SK-N-SH (cell line): Measurements from ENCODE around the gene LPP. TPM values are rescaled to one million over a fixed set of nuclear protein-coding genes. Genes with fewer than 3 reads are reported as not detected.
A peak's percentile ranks its signal among the peaks of the same experiment; 100 is the strongest.

Experiments
- CTCF ChIA-PET: fragments of 300-600, 350-600 bp; formaldehyde crosslinking; extraction: SDS; loops from one replicate; lab custom pipeline; 2021; lab: Yijun Ruan, JAX
- POLR2A ChIA-PET: fragments of 350-600 bp; sonication (Branson Sonifier 250); formaldehyde crosslinking; extraction: SDS; loops from one replicate; lab custom pipeline; 2020; ENCODE audit warnings: antibody characterized with exemption, inconsistent platforms; lab: Yijun Ruan, JAX
- DNase-seq: peaks from one replicate; pipeline ENCODE4 v3.0.0; 2012
- H2AFZ ChIP-seq: fragments of 200-600 bp; sonication (generic); 2 replicates; pipeline ENCODE4 v1.8.1; 2016; ENCODE audit warnings: antibody characterized with exemption, mild to moderate bottlenecking, low read depth
- H3F3A ChIP-seq: fragments of 200-600 bp; sonication (generic); replicated peaks from 2 replicates; pipeline ENCODE3; 2016; ENCODE audit warnings: antibody characterized with exemption, mild to moderate bottlenecking; ENCODE audit not compliant: insufficient read depth
- H3K27ac ChIP-seq, 2 experiments: fragments of 200-500 bp in 1 of 2; fragments of 200-600 bp in 1 of 2; sonication (Bioruptor generic) in 1 of 2; sonication (generic), shearing (Covaris generic) in 1 of 2; 2 replicates each; pipeline versions ENCODE4 v1.5.1 to v1.6.1; 2014 to 2016; ENCODE audit warnings: low read depth in 2 of 2, inconsistent platforms in 1 of 2, low read length in 1 of 2, mild to moderate bottlenecking in 1 of 2, mixed read lengths in 1 of 2
- H3K27me3 ChIP-seq: fragments of 200-600 bp; sonication (generic), shearing (Covaris generic); 2 replicates; pipeline ENCODE4 v1.6.1; 2016; ENCODE audit warnings: mixed run types; ENCODE audit not compliant: insufficient read depth
- H3K36me3 ChIP-seq, 2 experiments: fragments of 200-500 bp in 1 of 2; fragments of 200-600 bp in 1 of 2; sonication (Bioruptor generic) in 1 of 2; sonication (generic) in 1 of 2; replicated peaks in 1 of 2; 2 replicates each; pipeline versions ENCODE3 to v1.5.1; 2014 to 2016; ENCODE audit warnings: low read length in 1 of 2, mild to moderate bottlenecking in 1 of 2; ENCODE audit not compliant: insufficient read depth in 2 of 2, control insufficient read depth in 1 of 2
- H3K4me1 ChIP-seq, 2 experiments: fragments of 200-500 bp in 1 of 2; fragments of 200-600 bp in 1 of 2; sonication (Bioruptor generic) in 1 of 2; sonication (generic), shearing (Covaris generic) in 1 of 2; 2 replicates each; pipeline versions ENCODE4 v1.5.1 to v1.6.1; 2014 to 2016; ENCODE audit warnings: low read depth in 1 of 2, low read length in 1 of 2, mixed run types in 1 of 2; ENCODE audit not compliant: insufficient read depth in 2 of 2, control insufficient read depth in 1 of 2
- H3K4me2 ChIP-seq: fragments of 200-600 bp; sonication (generic), shearing (Covaris generic); 2 replicates; pipeline ENCODE4 v1.6.1; 2017; ENCODE audit warnings: mixed run types
- H3K4me3 ChIP-seq, 2 experiments: fragments of 200-500 bp in 1 of 2; fragments of 200-600 bp in 1 of 2; sonication (Bioruptor generic) in 1 of 2; sonication (generic), shearing (Covaris generic) in 1 of 2; 2 replicates each; pipeline versions ENCODE4 v1.5.1 to v1.8.1; 2014 to 2016; ENCODE audit warnings: low read depth in 2 of 2, inconsistent platforms in 1 of 2, low read length in 1 of 2, mild to moderate bottlenecking in 1 of 2, mixed read lengths in 1 of 2, moderate library complexity in 1 of 2
- H3K79me2 ChIP-seq: fragments of 200-600 bp; sonication (generic); 2 replicates; pipeline ENCODE4 v1.8.1; 2017; ENCODE audit warnings: mild to moderate bottlenecking; ENCODE audit not compliant: insufficient read depth
- H3K9ac ChIP-seq: fragments of 200-600 bp; sonication (generic); 2 replicates; pipeline ENCODE4 v1.6.1; 2017; ENCODE audit warnings: mixed run types
- H3K9me2 ChIP-seq: fragments of 200-600 bp; sonication (generic); 2 replicates; pipeline ENCODE4 v1.6.1; 2017; ENCODE audit warnings: mixed run types
- H3K9me3 ChIP-seq: fragments of 200-600 bp; sonication (generic); 2 replicates; pipeline ENCODE4 v1.6.1; 2017; ENCODE audit warnings: mixed run types, mild to moderate bottlenecking, moderate library complexity
- H4K20me1 ChIP-seq: fragments of 200-600 bp; sonication (generic); 2 replicates; pipeline ENCODE4 v1.6.1; 2017; ENCODE audit warnings: mild to moderate bottlenecking, mixed run types; ENCODE audit not compliant: insufficient read depth
- EP300 ChIP-seq, 2 experiments: IDR thresholded peaks; 2 replicates each; pipeline versions ENCODE4 v1.4.0 to v1.6.1; 2012; ENCODE audit warnings: borderline replicate concordance in 1 of 2, low read depth in 1 of 2, low read length in 1 of 2
- EZH2phosphoT487 ChIP-seq: fragments of 200-600 bp; sonication (generic); IDR thresholded peaks from 2 replicates; pipeline ENCODE4 v1.6.1; 2017; ENCODE audit warnings: low read depth, mixed run types, mild to moderate bottlenecking, antibody characterized with exemption, moderate library complexity, borderline replicate concordance
- FOSL2 ChIP-seq: IDR thresholded peaks from 2 replicates; pipeline ENCODE4 v1.4.0; 2012; ENCODE audit warnings: low read depth, mild to moderate bottlenecking, moderate library complexity, borderline replicate concordance
- FOXM1 ChIP-seq: IDR thresholded peaks from 2 replicates; pipeline ENCODE4 v1.4.0; 2012; ENCODE audit warnings: low read depth, mild to moderate bottlenecking
- GATA2 ChIP-seq: sonication (generic); formaldehyde crosslinking; IDR thresholded peaks from 2 replicates; pipeline ENCODE4 v1.5.0; 2020; ENCODE audit warnings: mild to moderate bottlenecking, missing genetic modification reagents
- JUND ChIP-seq: IDR thresholded peaks from 2 replicates; pipeline ENCODE4 v1.4.0; 2012
- MEF2A ChIP-seq: IDR thresholded peaks from 2 replicates; pipeline ENCODE4 v1.4.0; 2012; ENCODE audit warnings: low read depth, borderline replicate concordance
- NFIC ChIP-seq: IDR thresholded peaks from 2 replicates; pipeline ENCODE4 v1.4.0; 2012; ENCODE audit warnings: borderline replicate concordance
- NRF1 ChIP-seq: IDR thresholded peaks from 2 replicates; pipeline ENCODE4 v1.6.1; 2012; ENCODE audit warnings: low read depth, mild to moderate bottlenecking, low read length
- POLR2AphosphoS5 ChIP-seq: IDR thresholded peaks from 2 replicates; pipeline ENCODE4 v1.6.1; 2012; ENCODE audit warnings: low read depth, low read length
- RXRA ChIP-seq: IDR thresholded peaks from 2 replicates; pipeline ENCODE4 v1.4.0; 2012; ENCODE audit warnings: low read depth, mild to moderate bottlenecking, borderline replicate concordance
- TCF12 ChIP-seq: IDR thresholded peaks from 2 replicates; pipeline ENCODE4 v1.4.0; 2012
- TEAD4 ChIP-seq: IDR thresholded peaks from 2 replicates; pipeline ENCODE4 v1.4.0; 2012; ENCODE audit warnings: mild to moderate bottlenecking, borderline replicate concordance; ENCODE audit not compliant: insufficient read depth
- WGBS: methylation state at CpG from one replicate; pipeline ENCODE4 v1.1.6; 2017; ENCODE audit warnings: low lambda C conversion rate; 5-methylcytosine and 5-hydroxymethylcytosine counted together
- polyA plus RNA-seq, 3 experiments: library from polyadenylated mRNA; depleted of rRNA; stranded (reverse); fragments of >200 nt; gene quantifications; 2 replicates each; pipeline ENCODE4 v1.2.3, GENCODE V29; 2012
- TF ChIP-seq, protein P1 (sequence below): IDR thresholded peaks from 2 replicates; pipeline ENCODE4 v1.4.0; 2012; ENCODE audit warnings: low read depth, borderline replicate concordance
- TF ChIP-seq, protein P2 (sequence below): fragments of 150-350 bp; IDR thresholded peaks from 2 replicates; pipeline ENCODE4 v1.6.1; 2017; ENCODE audit warnings: antibody characterized with exemption, low read length, low read depth, borderline replicate concordance
- TF ChIP-seq, protein P3 (sequence below): IDR thresholded peaks from 2 replicates; pipeline ENCODE4; 2012
- TF ChIP-seq, protein P4 (sequence below): IDR thresholded peaks from 2 replicates; pipeline ENCODE4 v1.4.0; 2012; ENCODE audit warnings: low read depth, borderline replicate concordance

Gene LPP
- polyA plus RNA-seq, 1 of the 3 experiments (the other 2 are of a cell fraction): 6.6 TPM

DNA sequence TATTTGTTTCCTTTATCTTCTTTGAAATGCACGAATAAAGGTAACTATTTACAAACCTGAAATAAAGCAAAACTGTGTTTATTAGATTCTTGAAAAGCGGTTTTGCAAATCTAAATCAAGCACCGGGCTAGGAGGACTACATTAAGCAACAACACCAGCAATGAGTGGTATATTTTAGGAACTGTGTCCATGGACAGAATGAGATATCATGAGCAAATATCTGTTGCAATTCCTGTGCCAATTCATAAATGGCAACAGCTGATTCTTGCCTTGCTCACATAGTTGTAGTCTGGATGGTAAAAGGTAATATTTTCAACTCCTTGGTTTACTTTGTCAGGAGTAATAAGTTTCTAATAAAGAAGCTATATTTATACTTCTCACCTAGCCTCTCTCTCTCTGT lies 403.3 kb downstream of the LPP start:
- H3F3A ChIP-seq: peaks cover 39% of the 10 kb centered on the region
- no peaks in the 10 kb centered on the region for H3K9me2 ChIP-seq
- no peaks in the 10 kb centered on the region for H3K9me3 ChIP-seq
- peaks cover 7% of the 10 kb centered on the region; the same call in 1 of the 2 replicates for H4K20me1 ChIP-seq
- 0 out of 4 replicates have a peak overlapping the region, but pooled peaks of 1 of the 2 experiments have one; percentile 16 for H3K27ac ChIP-seq
- no peak overlapping the region for H2AFZ ChIP-seq
- peaks cover 37% of the 10 kb centered on the region for H3K79me2 ChIP-seq
- POLR2A ChIA-PET: no interaction called here
- no peak overlapping the region for H3K4me2 ChIP-seq
- peaks cover 0 to 8% of the 10 kb centered on the region in 2 experiments for H3K36me3 ChIP-seq
- no peaks in the 10 kb centered on the region for H3K27me3 ChIP-seq
- H3K4me1 ChIP-seq: peaks cover 0 to 22% of the 10 kb centered on the region in 2 experiments; a peak in 3 of 4 replicates
- CTCF ChIA-PET: no interaction called here
- DNase-seq: no peak
- H3K4me3 ChIP-seq: no peak overlapping the region
- H3K9ac ChIP-seq: no peak overlapping the region
- 63% methylated on average over 3 of the region's 3 CpGs for WGBS
- TF ChIP-seq, protein P1, sequence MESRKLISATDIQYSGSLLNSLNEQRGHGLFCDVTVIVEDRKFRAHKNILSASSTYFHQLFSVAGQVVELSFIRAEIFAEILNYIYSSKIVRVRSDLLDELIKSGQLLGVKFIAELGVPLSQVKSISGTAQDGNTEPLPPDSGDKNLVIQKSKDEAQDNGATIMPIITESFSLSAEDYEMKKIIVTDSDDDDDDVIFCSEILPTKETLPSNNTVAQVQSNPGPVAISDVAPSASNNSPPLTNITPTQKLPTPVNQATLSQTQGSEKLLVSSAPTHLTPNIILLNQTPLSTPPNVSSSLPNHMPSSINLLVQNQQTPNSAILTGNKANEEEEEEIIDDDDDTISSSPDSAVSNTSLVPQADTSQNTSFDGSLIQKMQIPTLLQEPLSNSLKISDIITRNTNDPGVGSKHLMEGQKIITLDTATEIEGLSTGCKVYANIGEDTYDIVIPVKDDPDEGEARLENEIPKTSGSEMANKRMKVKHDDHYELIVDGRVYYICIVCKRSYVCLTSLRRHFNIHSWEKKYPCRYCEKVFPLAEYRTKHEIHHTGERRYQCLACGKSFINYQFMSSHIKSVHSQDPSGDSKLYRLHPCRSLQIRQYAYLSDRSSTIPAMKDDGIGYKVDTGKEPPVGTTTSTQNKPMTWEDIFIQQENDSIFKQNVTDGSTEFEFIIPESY: no peak
- TF ChIP-seq FOSL2: no peak
- TF ChIP-seq RXRA: no peak
- no peak for TF ChIP-seq FOXM1
- TF ChIP-seq, protein P2, sequence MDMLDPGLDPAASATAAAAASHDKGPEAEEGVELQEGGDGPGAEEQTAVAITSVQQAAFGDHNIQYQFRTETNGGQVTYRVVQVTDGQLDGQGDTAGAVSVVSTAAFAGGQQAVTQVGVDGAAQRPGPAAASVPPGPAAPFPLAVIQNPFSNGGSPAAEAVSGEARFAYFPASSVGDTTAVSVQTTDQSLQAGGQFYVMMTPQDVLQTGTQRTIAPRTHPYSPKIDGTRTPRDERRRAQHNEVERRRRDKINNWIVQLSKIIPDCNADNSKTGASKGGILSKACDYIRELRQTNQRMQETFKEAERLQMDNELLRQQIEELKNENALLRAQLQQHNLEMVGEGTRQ: no peak

DNA sequence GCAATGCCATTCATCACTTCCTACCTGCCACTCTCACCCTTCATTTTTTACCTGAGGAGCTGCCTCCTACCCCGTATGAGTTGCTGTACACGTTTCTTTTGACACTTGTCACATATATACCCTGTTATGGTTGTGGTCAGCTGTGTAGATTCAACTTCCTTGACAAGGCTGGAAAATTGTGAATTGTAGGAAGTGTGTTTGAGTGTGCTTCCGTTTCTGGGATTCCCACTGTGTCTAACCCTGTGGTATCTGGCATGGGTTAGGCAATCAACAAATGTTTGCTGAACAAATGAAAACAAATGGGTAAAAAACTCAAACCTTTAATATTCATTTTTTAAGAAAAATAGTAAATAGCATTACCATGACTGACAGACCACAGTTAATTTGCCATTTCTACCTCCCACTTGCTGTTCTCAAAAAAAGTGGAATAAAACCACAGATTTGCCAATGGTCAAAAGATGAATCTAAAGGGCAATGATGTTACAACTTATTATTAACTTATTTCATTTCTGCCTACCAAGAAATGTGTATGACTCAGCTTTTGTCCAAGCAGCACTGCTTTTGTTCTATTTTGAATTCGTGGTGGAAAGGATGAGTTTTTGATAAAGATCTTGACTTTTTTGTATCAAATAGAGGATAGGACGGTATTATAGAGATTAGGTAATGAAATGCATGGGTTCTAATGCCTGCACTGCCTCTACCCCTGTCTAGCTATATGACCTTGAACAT lies 404.6 kb downstream of the LPP start:
- TF ChIP-seq, protein P1: 0 out of 2 replicates have a peak, but pooled peaks have one; percentile 15
- TF ChIP-seq RXRA: 0 out of 2 replicates have a peak, but pooled peaks have one; percentile 45
- TF ChIP-seq FOSL2: peak; percentile 80
- TF ChIP-seq JUND: peak; percentile 74
- TF ChIP-seq EP300 (IDR thresholded peaks at IDR 0.05; ENCODE audit: borderline replicate concordance in 1 of 2, low read depth in 1 of 2, low read length in 1 of 2): peak in 1 of 2 experiments; percentile 81; a peak in 2 of 4 replicates
- TF ChIP-seq, protein P3, sequence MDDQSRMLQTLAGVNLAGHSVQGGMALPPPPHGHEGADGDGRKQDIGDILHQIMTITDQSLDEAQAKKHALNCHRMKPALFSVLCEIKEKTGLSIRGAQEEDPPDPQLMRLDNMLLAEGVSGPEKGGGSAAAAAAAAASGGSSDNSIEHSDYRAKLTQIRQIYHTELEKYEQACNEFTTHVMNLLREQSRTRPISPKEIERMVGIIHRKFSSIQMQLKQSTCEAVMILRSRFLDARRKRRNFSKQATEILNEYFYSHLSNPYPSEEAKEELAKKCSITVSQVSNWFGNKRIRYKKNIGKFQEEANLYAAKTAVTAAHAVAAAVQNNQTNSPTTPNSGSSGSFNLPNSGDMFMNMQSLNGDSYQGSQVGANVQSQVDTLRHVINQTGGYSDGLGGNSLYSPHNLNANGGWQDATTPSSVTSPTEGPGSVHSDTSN: peak; percentile 42
- TF ChIP-seq TCF12: peak; percentile 82
- TF ChIP-seq GATA2 (CRISPR knock-in tag): no peak
- TF ChIP-seq MEF2A: peak; percentile 87
- TF ChIP-seq, protein P4, sequence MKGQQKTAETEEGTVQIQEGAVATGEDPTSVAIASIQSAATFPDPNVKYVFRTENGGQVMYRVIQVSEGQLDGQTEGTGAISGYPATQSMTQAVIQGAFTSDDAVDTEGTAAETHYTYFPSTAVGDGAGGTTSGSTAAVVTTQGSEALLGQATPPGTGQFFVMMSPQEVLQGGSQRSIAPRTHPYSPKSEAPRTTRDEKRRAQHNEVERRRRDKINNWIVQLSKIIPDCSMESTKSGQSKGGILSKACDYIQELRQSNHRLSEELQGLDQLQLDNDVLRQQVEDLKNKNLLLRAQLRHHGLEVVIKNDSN: no peak
- peak; percentile 36; the same call in 1 of the 2 replicates for TF ChIP-seq POLR2AphosphoS5
- peak; percentile 87 for TF ChIP-seq TEAD4
- no peak for TF ChIP-seq NRF1
- no peak for TF ChIP-seq EZH2phosphoT487
- TF ChIP-seq NFIC: peak; percentile 52; the same call in 1 of the 2 replicates
- ChIA-PET POLR2A (no interaction called here), CTCF (no interaction called here)
- Histone ChIP-seq H3K4me3 (no peak overlapping the region), H3K4me1 (peaks cover 0 to 20% of the 10 kb centered on the region in 2 experiments; a peak in 3 of 4 replicates), H3K9ac (no peak overlapping the region), H4K20me1 (peaks cover 7% of the 10 kb centered on the region; the same call in 1 of the 2 replicates), H3K79me2 (peaks cover 38% of the 10 kb centered on the region), H3F3A (peaks cover 28% of the 10 kb centered on the region), H3K27ac (peak overlapping the region; percentile 34 to 78), H3K9me2 (no peaks in the 10 kb centered on the region), H3K27me3 (no peaks in the 10 kb centered on the region), H2AFZ (no peak overlapping the region), H3K36me3 (peaks cover 0 to 8% of the 10 kb centered on the region in 2 experiments), H3K9me3 (no peaks in the 10 kb centered on the region), H3K4me2 (peak overlapping the region; percentile 41; the same call in 1 of the 2 replicates)
- 11% methylated on average over 5 of the region's 5 CpGs for WGBS
- no peak for DNase-seq
